ENCODE data around the gene DKC1. TPM values are rescaled to one million over a fixed set of nuclear protein-coding genes. Genes with fewer than 3 reads are reported as not detected.

Gene DKC1
- total and polyA plus RNA-seq, 10 donors = 32.0 to 54.4 (median 39.0) TPM

GRCh38 chrX:154729439-154729838, 33.2 kb upstream of the DKC1 start:
- 68 to 93% (median 74%) methylated on average over 3 of the region's 3 CpGs for WGBS, 5 donors
- Histone ChIP-seq H3K4me3 (no peak overlapping the region), H3K27ac (peak overlapping the region; percentile 43 to 90 (median 82)), H3K4me1 (peaks cover 19 to 100% (median 90%) of the 10 kb centered on the region in 6 donors), H3K36me3 (no peaks in the 10 kb centered on the region), H3K9me3 (no peaks in the 10 kb centered on the region), H3K27me3 (replicated peaks in 1 of 7) (no peaks in the 10 kb centered on the region)
- intact Hi-C loops (cut with DNase I; ENCODE audit: low total_unique reads) = no loop called here
- DNase-seq = no peak
- TF ChIP-seq POLR2A (IDR thresholded peaks at IDR 0.05) = no peak
- TF ChIP-seq POLR2AphosphoS5 (IDR thresholded peaks at IDR 0.05) = no peak
- no peak for TF ChIP-seq CTCF (IDR thresholded peaks at IDR 0.05 in 8 of 11, conservative IDR thresholded peaks at IDR 0.05 in 3 of 11)

GRCh38 chrX:154730253-154730891, 32.3 kb upstream of the DKC1 start:
- Histone ChIP-seq H3K4me3 (no peak overlapping the region), H3K9me3 (no peaks in the 10 kb centered on the region), H3K27me3 (replicated peaks in 1 of 7) (no peaks in the 10 kb centered on the region), H3K27ac (peak overlapping the region; percentile 31 to 90 (median 82)), H3K4me1 (peaks cover 24 to 100% (median 90%) of the 10 kb centered on the region in 6 donors), H3K36me3 (no peaks in the 10 kb centered on the region)
- TF ChIP-seq POLR2AphosphoS5 (IDR thresholded peaks at IDR 0.05) = peak in 2 of 3 donors; percentile 47 to 79
- no peak for TF ChIP-seq POLR2A (IDR thresholded peaks at IDR 0.05)
- intact Hi-C loops (cut with DNase I; ENCODE audit: low total_unique reads) = no loop called here
- 38 to 51% (median 45%) methylated on average over 4 to 6 of the region's 6 CpGs for WGBS, 5 donors
- DNase-seq = no peak

- H3K9me3 ChIP-seq = no peaks in the 10 kb centered on the region
- no peak for TF ChIP-seq POLR2A (IDR thresholded peaks at IDR 0.05)
- no peak for TF ChIP-seq CTCF (IDR thresholded peaks at IDR 0.05 in 8 of 11, conservative IDR thresholded peaks at IDR 0.05 in 3 of 11)
- no peak for TF ChIP-seq POLR2AphosphoS5 (IDR thresholded peaks at IDR 0.05)
- no peak for DNase-seq
- peak overlapping the region in 1 of 8 donors; percentile 15 for H3K4me3 ChIP-seq
- intact Hi-C loops (cut with DNase I; ENCODE audit: low total_unique reads) = no loop called here
- WGBS, 5 donors = 54 to 84% (median 68%) methylated on average over 5 of the region's 5 CpGs
- peaks cover 25 to 100% (median 93%) of the 10 kb centered on the region in 6 donors for H3K4me1 ChIP-seq
- H3K27me3 ChIP-seq (replicated peaks in 1 of 7) = no peaks in the 10 kb centered on the region
- peak overlapping the region in 7 of 8 donors; percentile 72 to 90 (median 83) for H3K27ac ChIP-seq
- H3K36me3 ChIP-seq = no peaks in the 10 kb centered on the region
Measured at GRCh38 chrX:154731184-154731583, 31.5 kb upstream of the DKC1 start.

- Histone ChIP-seq H3K27ac (peak overlapping the region in 7 of 8 donors; percentile 72 to 90 (median 83)), H3K9me3 (no peaks in the 10 kb centered on the region), H3K36me3 (no peaks in the 10 kb centered on the region), H3K4me3 (peak overlapping the region in 1 of 8 donors; percentile 15), H3K27me3 (replicated peaks in 1 of 7) (no peaks in the 10 kb centered on the region), H3K4me1 (peaks cover 25 to 100% (median 94%) of the 10 kb centered on the region in 6 donors)
- intact Hi-C loops (cut with DNase I; ENCODE audit: low total_unique reads) = no loop called here
- no peak for DNase-seq
- no peak for TF ChIP-seq POLR2A (IDR thresholded peaks at IDR 0.05)
- TF ChIP-seq CTCF (IDR thresholded peaks at IDR 0.05 in 8 of 11, conservative IDR thresholded peaks at IDR 0.05 in 3 of 11) = no peak
- peak in 1 of 3 donors; percentile 44 for TF ChIP-seq POLR2AphosphoS5 (IDR thresholded peaks at IDR 0.05)
- 57 to 81% (median 71%) methylated on average over 7 of the region's 7 CpGs for WGBS, 5 donors
Measured at GRCh38 chrX:154731881-154732280, 30.8 kb upstream of the DKC1 start.
